ENCODE results near the gene TMOD2.

TMOD2 gene

GRCh38 chr15:51863131-51863530 is 111.7 kb downstream of the TMOD2 start:
- no peak for DNase-seq

DNA sequence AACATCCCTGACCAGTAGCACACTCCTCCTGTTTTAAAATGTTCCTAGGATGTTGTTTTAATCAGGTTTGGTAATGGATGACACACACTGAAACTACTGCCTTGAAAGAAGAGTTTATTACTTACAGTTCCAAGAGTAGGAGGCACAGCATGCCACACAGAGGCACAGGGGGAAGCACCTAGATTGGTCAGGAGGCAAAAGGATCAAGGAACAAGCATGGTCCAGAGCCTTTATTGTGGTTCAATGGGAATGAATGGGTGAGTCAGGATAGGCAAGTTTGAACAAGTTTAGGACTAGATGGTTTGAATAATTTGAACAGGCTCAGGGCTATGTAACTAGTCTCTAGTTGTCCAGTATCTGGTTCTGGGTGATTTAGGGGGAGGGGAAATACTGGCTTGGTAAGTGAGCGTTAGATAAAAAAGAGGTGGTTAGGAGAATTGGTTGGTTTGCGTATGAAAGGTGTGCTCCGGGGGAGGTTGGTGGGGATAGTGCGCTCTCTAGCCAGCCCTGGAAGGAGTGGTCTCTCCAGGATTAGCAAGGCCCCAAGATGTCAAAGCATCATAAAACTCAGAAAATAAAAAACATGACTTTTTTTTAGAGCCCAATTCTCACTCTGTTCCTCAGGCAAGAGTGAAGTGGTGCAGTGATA is 113.1 kb downstream of the TMOD2 start:
- DNase-seq, result no peak

DNA sequence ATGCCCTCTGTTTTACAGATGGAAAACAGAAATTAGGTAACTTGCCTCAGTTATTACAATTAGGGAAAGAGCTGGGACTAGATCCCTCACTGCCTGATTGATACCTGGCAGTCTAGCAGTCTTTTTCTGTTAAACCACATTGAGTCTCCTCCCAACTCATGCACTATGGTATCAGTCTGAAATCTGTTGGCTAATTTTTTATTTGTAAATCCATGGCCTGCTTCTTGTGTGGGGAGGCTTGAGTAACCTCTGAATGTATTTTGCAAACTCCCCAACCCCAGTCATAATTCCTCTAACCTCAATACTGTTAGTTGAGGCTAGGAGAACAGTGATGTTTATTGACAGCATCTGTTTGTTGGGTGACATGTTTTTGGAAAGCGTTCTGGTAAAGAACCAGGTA is 113.9 kb downstream of the TMOD2 start:
- DNase-seq, result no peak
